Myocyte (in vitro differentiated cells): ENCODE data around the gene RECQL5. TPM values are rescaled to one million over a fixed set of nuclear protein-coding genes. Genes with fewer than 3 reads are reported as not detected.

Source experiments
- DNase-seq: peaks from one replicate; pipeline ENCODE4 v3.0.0-alpha.2; 2012; ENCODE audit warnings: low read depth
- total RNA-seq: library from RNA; depleted of rRNA; stranded (reverse); fragments of >200 nt; gene quantifications from 2 replicates; pipeline ENCODE4 v1.2.3, GENCODE V29; 2014

RECQL5 gene
- total RNA-seq, 1 donor from 2014 or later, result 20.7 TPM

- no peak for DNase-seq
These were observed 32.0 kb downstream of the RECQL5 start for GRCh38 chr17:75634754-75635609.

DNA sequence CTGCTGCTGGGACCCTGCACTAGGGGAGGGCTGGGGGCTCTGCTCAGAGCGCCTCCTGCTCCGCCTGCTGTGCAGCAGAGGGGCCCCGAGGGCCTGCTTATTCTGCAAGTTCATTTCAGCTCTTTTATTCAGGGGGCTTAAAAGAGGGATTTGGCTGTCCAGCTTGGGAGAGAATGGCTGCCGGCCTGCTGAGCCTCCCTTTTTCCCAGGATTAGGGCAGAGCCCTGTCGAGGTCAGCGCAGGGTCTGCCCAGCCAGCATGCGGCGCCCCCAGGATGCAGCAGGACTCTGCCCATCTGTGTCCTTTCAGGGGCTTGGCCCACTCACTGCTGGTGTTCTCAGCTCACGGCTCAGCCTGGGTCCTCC, 32.6 kb downstream of the RECQL5 start:
- DNase-seq, result no peak

DNA sequence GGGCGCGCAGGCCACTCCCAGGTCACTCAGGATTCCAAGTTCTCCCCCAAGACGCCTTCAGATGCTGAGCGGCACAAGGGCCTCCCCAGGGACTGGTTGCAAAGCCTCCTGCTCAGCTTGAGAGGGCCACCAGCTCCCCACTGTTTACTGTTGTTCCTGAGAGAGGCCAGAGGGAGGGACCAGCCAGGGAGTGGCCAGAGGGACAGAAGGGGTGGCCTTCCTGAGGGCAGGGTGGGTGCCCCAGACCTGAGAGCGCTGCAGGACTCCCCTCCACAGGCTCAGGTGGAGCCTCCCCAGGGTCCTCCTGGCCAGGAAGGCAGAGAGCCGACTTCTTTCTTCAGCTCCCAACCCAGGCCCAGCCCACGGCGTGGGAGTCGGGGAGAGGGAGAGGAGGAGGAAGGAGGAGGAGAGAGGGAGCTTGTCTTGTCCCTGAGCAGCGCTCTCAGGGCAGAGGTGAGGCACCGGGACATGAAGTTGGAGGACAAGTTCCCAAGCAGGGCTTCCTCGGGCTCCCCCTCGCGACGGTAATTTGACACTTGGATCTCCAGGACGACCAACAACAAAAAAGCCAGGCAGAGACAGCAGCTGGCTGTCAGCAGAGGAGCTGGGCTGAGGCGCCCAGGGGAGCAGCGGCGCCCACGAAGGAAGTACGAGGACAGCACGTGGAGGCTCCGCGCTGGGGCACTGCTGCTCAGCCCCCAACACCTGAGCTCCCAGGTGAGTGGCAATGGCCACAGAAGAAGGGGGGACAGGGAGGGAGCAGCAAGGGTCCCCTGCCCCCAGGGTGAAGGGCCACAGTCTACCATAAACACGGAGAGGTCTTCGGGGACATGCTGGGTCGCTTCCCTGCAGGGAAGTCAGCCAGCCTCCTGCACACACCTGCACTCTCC, 33.2 kb downstream of the RECQL5 start:
- DNase-seq, result peak; percentile 98

DNA sequence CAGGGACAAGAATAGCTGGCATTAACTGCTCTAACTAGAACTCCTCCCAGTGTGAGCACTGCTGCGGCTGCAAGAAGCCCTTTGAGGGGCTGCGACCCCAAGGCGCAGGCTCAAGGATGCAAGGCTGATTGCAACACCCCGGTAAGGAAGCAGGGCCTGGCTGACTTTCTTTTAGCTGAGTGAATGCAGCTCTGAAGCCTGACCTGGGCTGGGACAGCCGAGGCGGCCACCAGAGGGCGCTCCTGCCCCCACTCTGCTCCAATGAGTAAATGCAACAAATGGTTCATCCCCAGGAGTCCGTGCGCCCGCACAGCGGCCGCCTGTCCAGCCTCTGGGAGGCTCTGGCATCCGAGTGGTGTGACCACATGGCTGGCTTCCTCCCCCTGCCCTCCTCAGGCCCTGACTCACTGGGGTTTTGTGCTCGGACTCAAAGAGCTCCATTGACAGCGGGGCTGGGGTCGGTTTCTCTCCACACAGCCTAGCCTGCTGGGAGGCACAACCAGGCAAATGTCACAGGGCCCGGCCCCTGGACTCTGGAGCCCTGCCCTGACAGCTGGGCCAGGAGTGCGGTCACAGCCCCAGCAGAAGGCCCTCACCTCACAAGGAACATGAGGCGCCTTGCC, 34.0 kb downstream of the RECQL5 start, which contains the start of gene SMIM5:
TSS of gene SMIM5 (plus strand) at position 572 of the 623 bp plus-strand sequence. CDS start 6,768 bp downstream, outside the sequence.
- DNase-seq, result peak; percentile 98

DNA sequence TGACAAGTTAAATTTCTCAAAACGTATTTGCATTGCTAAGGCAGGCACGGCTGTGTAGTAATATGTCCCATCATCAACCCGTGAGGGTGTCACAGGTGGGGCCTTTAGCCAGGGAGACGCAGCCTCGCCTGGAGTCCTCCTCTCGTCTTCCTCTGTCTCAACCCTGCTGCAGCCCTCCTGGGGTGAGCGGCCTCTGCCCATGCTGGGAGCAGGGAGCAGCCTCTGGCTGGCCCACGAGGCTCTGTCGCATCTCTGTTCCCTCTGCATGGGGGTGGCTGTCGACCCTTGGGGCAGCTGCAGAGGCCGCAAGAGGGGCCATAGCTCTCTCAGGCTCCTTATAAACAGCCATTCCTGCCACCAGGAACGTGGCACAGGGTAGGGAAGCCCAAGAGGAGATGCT, 34.5 kb downstream of the RECQL5 start:
- no peak for DNase-seq

DNA sequence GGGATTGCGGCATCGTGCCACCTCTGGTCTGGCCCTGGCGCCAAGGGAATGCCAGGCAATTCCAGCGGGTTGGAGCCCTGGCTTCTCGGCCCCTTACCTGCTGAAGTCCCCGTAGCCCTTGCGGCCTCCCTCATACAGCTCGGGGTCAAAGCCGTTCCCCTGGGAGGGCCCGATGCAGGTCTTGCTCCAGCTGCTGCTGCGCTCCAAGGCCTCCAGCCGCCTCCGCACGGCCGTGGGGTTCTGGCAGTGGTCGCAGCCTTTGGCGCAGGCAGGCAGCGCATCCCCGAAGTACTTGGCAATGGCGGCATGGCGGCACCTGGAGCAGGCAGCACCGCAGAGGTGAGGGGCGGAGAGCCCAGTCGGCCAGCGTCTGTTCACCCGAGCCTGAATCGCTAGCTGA, 35.6 kb downstream of the RECQL5 start:
- no peak for DNase-seq

DNA sequence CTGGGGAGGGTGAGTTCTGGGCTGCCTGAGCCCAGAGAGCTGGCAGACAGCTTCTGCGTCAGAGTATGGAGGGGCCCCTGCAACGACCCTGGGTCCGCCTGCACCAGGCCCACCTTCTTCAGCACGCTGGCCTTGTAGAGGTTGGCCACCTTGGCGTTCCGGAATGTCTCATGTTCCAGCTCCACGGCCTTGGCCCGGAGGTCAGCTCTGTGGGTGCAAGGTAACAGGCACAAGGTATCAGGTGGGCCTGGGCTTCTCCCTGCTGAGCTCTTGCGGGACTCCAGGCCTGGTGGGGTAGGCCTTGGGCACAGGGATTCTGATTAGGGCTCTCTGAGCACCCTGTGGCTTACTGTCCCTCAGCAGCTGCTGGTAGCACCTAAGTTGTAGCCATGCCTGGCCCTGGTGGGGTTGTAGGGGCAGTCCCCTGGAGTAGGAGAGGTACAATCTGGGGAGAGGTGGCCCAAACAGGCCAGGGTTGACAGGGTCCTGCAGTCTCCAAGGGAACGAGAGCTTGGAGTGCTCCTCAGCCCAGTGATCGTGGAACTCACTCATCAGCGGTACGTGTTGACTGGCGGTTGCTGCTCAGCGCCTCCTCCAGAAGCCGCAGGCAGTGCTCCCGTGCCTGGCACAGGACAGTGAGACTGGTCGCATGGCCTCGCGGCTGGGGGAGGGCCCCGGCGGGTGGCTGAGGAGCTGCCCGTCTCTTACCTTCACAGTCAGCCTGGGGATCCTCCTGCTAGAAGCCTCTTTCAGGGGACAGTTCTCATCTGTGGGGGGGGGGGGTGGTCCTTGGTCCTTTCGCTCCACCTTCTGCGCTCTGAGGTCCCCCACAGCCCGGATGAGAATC, 36.7 kb downstream of the RECQL5 start:
- no peak for DNase-seq

GRCh38 chr17:75629157-75629556, 37.8 kb downstream of the RECQL5 start:
- no peak for DNase-seq

DNA sequence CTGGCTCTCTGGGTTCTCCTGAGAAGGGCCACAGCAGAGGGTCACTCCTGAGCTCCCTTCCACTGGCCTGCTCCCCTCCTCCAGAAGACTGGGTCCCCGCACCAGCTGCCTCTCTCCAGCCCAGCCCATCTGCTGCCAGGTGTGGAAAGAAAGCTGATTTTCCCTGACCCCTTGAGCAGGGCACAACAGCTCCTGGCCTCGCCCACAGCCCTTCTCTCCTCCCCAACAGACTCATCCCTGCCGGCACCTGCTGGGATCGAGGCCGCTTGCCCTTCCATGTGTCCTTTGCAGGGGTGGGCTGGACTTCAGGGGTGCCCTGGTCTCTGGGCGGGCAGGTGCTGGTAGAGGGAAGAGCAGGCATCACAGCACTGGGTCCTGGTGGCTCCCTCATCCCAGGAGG, 38.5 kb downstream of the RECQL5 start:
- no peak for DNase-seq

- no peak for DNase-seq
These were observed 39.9 kb downstream of the RECQL5 start for GRCh38 chr17:75627094-75627493.

DNA sequence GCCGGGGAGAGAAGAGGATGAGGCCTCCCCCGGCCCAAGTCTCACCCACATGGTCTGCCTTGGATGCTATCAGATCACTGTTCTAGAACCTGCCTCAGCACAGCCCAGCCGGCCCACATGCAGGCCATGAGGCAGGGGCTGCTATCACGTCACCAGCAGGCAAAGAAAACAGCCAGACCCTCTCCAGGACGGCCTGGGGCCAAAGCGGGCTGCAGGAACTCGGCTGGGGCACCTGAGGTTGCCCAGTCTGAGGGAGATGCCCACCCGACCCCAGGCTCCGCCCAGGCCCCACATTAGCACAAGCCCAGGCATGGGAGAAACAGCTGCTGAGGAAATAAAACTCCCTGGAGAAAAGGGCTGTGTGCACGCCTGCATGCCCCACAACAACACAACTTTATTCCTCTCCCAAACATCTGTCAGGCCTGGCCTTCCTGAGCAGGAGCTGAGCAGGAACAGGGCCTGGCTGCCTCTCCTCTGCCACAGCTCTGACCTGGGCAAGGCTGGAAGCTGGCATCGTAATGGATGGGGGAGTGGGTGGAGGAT, 40.4 kb downstream of the RECQL5 start:
- DNase-seq, result peak; percentile 35

- peak; percentile 40 for DNase-seq
These were observed 41.0 kb downstream of the RECQL5 start for GRCh38 chr17:75625813-75626486.

DNA sequence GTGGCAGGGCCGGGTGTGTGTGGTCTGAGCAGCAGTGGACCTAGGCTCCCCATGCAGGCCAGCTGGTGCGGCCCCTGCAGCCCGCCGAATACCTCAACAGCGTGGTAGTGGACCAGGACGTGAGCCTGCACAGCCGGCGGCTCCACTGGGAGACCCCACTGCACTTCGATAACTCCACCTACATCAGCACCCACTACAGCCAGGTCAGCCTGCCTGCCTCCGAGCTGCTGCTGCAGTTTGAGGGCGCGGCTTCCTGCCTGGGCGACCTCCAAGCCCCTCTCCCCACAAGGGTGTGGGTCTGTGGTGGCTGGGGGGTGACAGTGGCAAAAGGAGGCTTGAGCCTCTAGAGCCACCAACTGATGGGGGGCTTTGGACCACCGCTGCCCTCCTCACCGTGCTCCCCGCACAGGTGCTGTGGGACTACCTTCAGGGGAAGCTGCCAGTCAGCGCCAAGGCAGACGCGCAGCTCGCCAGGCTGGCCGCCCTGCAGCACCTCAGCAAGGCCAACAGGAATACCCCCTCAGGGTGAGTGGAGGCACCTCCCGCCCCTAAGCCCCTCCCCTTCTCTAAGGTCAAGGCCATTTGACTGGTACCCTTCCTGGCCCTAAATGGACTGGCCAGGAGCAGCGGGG, 42.1 kb downstream of the RECQL5 start:
- no peak for DNase-seq

DNA sequence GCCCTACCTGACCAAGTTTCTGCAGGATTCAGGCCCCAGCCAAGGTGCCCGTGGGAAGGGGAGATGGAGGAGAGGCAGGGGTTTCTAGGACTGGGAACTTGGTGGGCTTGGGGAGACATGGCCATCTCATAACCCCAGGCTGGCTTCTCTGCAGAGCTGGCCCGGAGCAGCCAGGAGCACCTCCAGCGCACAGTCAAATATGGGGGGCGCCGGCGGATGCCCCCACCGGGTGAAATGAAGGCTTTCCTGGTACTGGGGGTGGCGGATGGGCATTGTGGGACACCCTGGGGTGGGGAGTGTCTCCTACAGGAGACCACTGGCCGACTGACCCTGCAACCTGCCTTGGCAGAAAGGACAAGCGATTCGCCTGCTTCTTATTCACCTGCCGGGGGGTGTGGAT, 42.9 kb downstream of the RECQL5 start:
- DNase-seq, result no peak

DNA sequence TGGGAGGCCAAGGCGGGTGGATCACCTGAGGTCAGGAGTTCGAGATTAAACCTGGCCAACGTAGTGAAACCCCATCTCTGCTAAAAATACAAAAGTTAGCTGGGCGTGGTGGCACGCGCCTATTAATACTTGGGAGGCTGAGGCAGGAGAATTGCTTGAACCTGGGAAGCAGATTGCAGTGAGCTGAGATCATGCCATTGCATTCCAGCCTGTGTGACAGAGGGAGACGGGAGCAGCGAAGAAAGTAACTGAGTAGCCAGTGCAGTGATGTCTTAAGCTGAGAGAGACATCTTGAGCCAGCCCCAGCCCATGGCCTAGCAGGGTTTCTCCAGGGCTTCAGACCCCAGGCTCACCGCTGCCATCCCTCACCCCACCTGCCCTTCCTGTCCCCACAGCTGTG, 43.6 kb downstream of the RECQL5 start:
- peak; percentile 47 for DNase-seq

DNA sequence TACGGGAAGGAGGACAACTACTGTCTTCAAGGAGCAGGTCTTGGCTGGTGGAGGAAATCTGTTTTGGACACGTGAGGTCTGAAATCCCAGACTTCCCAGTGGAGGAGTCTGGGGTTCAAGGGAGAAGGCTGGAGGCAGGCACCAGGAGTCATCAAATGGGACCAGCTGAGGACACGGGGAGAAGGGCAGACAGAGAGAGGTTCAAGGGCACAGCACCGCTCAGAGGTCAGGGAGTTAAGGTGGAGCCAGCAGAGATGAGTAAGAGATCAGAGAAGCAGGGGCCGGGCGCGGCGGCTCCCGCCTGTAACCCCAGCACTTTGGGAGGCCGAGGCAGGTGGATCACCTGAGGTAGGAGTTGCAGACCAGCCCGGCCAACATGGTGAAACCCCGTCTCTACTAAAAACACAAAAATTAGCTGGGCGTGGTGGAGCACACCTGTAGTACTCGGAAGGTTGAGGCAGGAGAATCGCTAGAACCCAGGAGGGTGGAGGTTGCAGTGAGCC, 44.1 kb downstream of the RECQL5 start:
- DNase-seq, result no peak

GRCh38 chr17:75622076-75622475, 44.9 kb downstream of the RECQL5 start:
- DNase-seq, result no peak

DNA sequence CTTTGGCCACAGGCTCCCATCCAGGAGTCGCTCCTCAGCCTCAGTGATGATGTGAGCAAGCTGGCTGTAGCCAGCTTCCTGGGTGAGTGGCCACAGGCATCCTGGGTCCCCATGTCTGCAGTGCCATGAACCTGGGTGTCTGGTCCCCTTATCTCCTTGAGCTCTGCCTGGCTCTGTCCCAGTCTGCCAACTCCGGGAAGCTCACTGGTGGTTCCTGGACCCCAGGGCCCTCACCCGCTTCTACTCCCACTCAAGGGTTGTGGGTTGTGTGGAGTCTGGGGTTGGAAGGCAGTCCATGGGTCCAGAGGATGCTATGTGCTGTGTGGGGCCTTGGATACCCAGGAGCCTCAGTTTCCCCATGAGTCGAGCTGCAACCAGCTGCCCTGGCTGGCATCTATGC, 45.5 kb downstream of the RECQL5 start:
- no peak for DNase-seq
